HUES6 (cell line): Measurements from ENCODE around the gene PRR12.
"Not testable (repeated sequence)": the region's sequence is repeated elsewhere in the genome, so short reads cannot be mapped to it uniquely, and the experiment has no call there.

Source experiments
- H3K27ac ChIP-seq: 2 replicates; pipeline ENCODE4 v1.7.0; 2013; ENCODE audit warnings: low read depth, mild to moderate bottlenecking, low read length, inconsistent platforms
- H3K27me3 ChIP-seq: 2 replicates; pipeline ENCODE4 v1.6.1; 2013; ENCODE audit warnings: low read length; ENCODE audit not compliant: control insufficient read depth, insufficient read depth
- H3K36me3 ChIP-seq: 2 replicates; pipeline ENCODE4 v1.6.1; 2013; ENCODE audit warnings: low read length; ENCODE audit not compliant: control insufficient read depth, insufficient read depth
- H3K4me1 ChIP-seq: 2 replicates; pipeline ENCODE4 v1.6.1; 2013; ENCODE audit warnings: low read length; ENCODE audit not compliant: control insufficient read depth, insufficient read depth
- H3K4me3 ChIP-seq: 2 replicates; pipeline ENCODE4 v1.5.1; 2013; ENCODE audit warnings: low read depth, low read length
- H3K9ac ChIP-seq: one replicate; pipeline ENCODE4 v1.6.1; 2013; ENCODE audit warnings: mild to moderate bottlenecking, low read length
- H3K9me3 ChIP-seq: 2 replicates; pipeline ENCODE4 v1.6.1; 2013; ENCODE audit warnings: low read depth, low read length; ENCODE audit not compliant: control insufficient read depth, insufficient read depth

The PRR12 gene

DNA sequence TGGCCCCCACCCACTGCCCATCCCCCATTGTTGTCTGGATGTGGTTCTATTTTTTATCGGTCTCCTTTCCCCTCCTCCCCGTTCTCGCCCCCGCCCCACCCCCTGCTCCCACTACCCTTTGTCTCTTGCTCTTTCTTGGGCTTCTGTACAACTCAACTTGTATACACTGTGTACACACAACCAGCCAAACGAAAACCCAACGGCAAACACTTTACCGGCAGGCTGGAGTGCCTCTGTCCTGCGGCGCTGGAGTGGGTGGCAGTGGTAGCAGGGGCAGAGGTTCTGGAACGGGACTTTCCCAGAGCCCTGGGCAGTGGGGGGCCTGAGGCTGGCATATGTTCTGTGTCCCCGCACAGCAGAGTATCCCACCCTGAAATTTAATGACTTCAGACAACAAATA is 35.2 kb downstream of the PRR12 start:
- Histone ChIP-seq H3K27ac (no peak overlapping the region), H3K27me3 (no peaks in the 10 kb centered on the region), H3K4me3 (no peak overlapping the region), H3K9me3 (no peaks in the 10 kb centered on the region), H3K36me3 (peaks cover 45% of the 10 kb centered on the region), H3K9ac (no peak overlapping the region), H3K4me1 (0 out of 2 replicates have a peak, but pooled peaks cover 5% of the 10 kb centered on the region)

- Histone ChIP-seq H3K27ac (no peak overlapping the region), H3K4me3 (no peak overlapping the region), H3K4me1 (0 out of 2 replicates have a peak, but pooled peaks cover 5% of the 10 kb centered on the region), H3K27me3 (no peaks in the 10 kb centered on the region), H3K9ac (no peak overlapping the region), H3K9me3 (no peaks in the 10 kb centered on the region), H3K36me3 (peaks cover 28% of the 10 kb centered on the region)
Observed at GRCh38 chr19:49629659-49630058, 38.7 kb downstream of the PRR12 start.

GRCh38 chr19:49631014-49631588 is 40.1 kb downstream of the PRR12 start:
- Histone ChIP-seq H3K36me3 (peaks cover 19% of the 10 kb centered on the region), H3K9me3 (no peaks in the 10 kb centered on the region), H3K9ac (no peak overlapping the region), H3K4me1 (peaks cover 5% of the 10 kb centered on the region; the same call in 1 of the 2 replicates), H3K4me3 (no peak overlapping the region), H3K27ac (no peak overlapping the region), H3K27me3 (no peaks in the 10 kb centered on the region)

GRCh38 chr19:49631610-49632192 is 40.7 kb downstream of the PRR12 start:
- no peak overlapping the region for H3K4me3 ChIP-seq
- peaks cover 6% of the 10 kb centered on the region; the same call in 1 of the 2 replicates for H3K4me1 ChIP-seq
- H3K36me3 ChIP-seq, result peaks cover 14% of the 10 kb centered on the region
- no peak overlapping the region for H3K9ac ChIP-seq
- H3K27ac ChIP-seq, result no peak overlapping the region
- no peaks in the 10 kb centered on the region for H3K9me3 ChIP-seq
- H3K27me3 ChIP-seq, result no peaks in the 10 kb centered on the region

DNA sequence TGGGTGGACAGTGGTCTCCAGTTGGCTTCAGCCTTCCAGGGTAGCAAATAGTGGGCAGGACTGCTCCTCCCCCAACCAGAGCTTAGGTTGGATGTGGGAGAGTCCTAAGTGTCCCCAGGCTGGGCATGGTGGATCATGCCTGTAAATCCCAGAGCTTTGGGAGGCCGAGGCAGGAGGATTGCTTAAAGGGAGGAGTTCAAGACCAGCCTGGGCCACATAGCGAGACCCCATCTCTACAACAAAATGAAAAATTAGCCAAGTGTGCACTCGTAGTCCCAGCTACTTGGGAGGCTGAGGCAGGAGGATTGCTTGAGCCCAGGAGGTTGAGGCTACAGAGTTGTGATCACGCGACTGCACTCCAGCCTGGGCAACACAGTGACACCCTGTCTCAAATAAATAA is 41.6 kb downstream of the PRR12 start:
- Histone ChIP-seq H3K27me3 (no peaks in the 10 kb centered on the region), H3K36me3 (peaks cover 7% of the 10 kb centered on the region), H3K9ac (no peak overlapping the region)

GRCh38 chr19:49633273-49633672 is 42.3 kb downstream of the PRR12 start:
- H3K27me3 ChIP-seq, H3K36me3 ChIP-seq, H3K9me3 ChIP-seq, H3K4me3 ChIP-seq, H3K27ac ChIP-seq, H3K9ac ChIP-seq: not testable (repeated sequence)
- H3K4me1 ChIP-seq, result peaks cover 13% of the 10 kb centered on the region

More for the DNA sequence above, 41.6 kb downstream of the PRR12 start:
- Histone ChIP-seq H3K4me1 (peaks cover 9% of the 10 kb centered on the region; the same call in 1 of the 2 replicates), H3K4me3 (no peak overlapping the region), H3K27ac (no peak overlapping the region), H3K9me3 (no peaks in the 10 kb centered on the region)

- no peak overlapping the region for H3K9ac ChIP-seq
- no peaks in the 10 kb centered on the region for H3K36me3 ChIP-seq
- peaks cover 23% of the 10 kb centered on the region for H3K4me1 ChIP-seq
- peaks cover 3% of the 10 kb centered on the region; the same call in 1 of the 2 replicates for H3K27me3 ChIP-seq
- no peak overlapping the region for H3K27ac ChIP-seq
- H3K9me3 ChIP-seq, result no peaks in the 10 kb centered on the region
- H3K4me3 ChIP-seq, result no peak overlapping the region
Observed at GRCh38 chr19:49635530-49636232, 44.7 kb downstream of the PRR12 start.

GRCh38 chr19:49636233-49636932 is 45.4 kb downstream of the PRR12 start:
- Histone ChIP-seq H3K4me1 (peaks cover 23% of the 10 kb centered on the region), H3K9me3 (no peaks in the 10 kb centered on the region), H3K27me3 (peaks cover 3% of the 10 kb centered on the region; the same call in 1 of the 2 replicates), H3K4me3 (no peak overlapping the region), H3K27ac (no peak overlapping the region), H3K9ac (no peak overlapping the region), H3K36me3 (no peaks in the 10 kb centered on the region)

DNA sequence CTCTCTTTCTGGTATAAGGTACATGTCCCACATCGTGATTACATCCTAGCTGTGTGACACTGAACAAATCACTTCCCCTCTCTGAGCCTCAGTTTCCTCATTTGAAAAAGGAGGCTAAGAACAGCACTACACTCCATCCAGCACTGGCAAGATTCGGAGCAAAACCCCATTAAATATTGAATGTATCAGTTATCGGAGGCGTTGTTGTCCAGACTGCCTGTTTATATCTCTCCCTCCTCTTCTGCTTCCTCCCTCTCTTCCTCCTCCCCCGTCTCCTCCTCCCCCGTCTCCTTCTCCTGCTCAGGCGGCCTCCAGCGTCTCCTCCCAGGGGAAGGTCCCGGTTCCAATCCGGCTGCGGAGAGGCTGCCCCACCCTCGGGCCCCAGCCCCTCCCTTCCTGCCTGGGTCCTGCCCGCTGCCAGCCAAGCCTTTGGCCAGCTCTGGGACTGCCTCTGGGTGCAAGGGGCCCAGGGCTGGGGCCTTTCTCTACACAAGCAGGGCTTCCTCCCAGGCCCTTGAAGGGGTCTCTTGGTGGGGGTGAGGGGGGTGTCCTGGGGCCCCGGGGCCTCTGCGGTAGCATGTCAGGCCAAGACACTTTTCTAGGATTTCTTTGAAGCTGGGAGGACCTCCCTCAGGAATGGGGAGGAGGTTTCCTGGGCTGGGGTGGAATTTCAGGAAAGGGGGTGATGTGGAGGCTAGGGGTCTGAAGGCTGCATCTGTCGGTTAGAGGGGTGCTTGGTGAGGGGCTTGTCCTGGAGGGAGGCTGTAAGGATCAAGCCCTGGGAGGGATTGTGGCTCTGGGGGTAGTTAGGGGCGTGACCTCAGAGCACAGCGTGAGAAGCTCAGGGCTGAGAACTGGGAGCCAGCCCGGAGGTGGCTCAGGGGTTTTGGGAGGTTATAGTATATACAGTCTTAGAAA is 47.1 kb downstream of the PRR12 start:
- Histone ChIP-seq H3K27me3 (peaks cover 3% of the 10 kb centered on the region; the same call in 1 of the 2 replicates), H3K36me3 (no peaks in the 10 kb centered on the region), H3K9ac (peak overlapping the region; percentile 54), H3K4me1 (peaks cover 27% of the 10 kb centered on the region), H3K4me3 (peak overlapping the region; percentile 66), H3K27ac (no peak overlapping the region), H3K9me3 (no peaks in the 10 kb centered on the region)

DNA sequence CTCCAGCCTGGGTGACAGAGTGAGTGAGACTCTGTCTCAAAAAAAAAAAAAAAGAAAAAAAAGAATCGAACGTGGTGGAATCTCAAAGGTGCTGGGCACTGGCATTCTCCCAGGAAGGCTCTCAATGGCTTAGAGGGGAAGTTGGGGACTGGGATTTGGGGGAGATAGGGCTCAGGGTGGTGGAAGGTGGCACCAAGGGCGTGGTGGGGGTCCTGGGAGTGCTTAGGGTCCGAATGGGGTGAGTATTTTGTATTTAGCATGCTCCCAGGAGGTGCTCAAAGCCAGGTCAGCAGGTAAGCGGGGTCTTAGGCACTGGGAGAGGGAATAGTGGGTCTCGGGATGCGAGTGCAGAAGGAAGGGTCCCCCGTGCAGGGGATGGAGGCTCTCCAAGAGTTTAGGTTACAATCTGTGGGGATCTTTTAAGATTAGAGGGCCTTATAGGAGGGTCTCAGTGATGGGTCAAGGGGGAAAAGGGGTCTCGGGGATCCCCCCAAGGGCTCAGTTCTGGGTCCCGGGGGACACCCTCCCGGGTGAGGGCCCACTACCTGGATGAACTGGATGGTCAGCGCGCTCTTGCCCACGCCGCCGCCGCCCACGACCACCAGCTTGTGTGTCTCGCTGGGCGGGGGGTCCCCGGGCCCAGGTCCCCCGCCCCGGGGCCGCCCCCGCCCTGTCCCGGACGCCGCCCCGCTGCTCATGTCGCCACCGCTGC is 48.6 kb downstream of the PRR12 start:
- Histone ChIP-seq H3K4me1 (peaks cover 31% of the 10 kb centered on the region), H3K27ac (no peak overlapping the region; the same call in 1 of the 2 replicates), H3K27me3 (peaks cover 3% of the 10 kb centered on the region; the same call in 1 of the 2 replicates), H3K36me3 (no peaks in the 10 kb centered on the region), H3K9me3 (no peaks in the 10 kb centered on the region), H3K9ac (peak overlapping the region; percentile 74), H3K4me3 (peak overlapping the region; percentile 66)
